Trophoblast cell (in vitro differentiated cells and primary cell): ENCODE measurements around the gene ITGB5.

Experiments
- DNase-seq, 2 donors: peaks; one replicate each; pipeline ENCODE4 v3.0.0-alpha.2; 2016
- H2AFZ ChIP-seq: 2 replicates; pipeline ENCODE4 v1.6.1; 2013; ENCODE audit warnings: low read length, moderate library complexity, mild to moderate bottlenecking; ENCODE audit not compliant: insufficient read depth, poor library complexity
- H2AK5ac ChIP-seq: 2 replicates; pipeline ENCODE4 v1.6.1; 2013; ENCODE audit warnings: mild to moderate bottlenecking, low read length
- H2BK120ac ChIP-seq: 2 replicates; pipeline ENCODE4 v1.6.1; 2013; ENCODE audit warnings: low read length, mild to moderate bottlenecking, moderate library complexity; ENCODE audit not compliant: insufficient read depth, poor library complexity
- H2BK12ac ChIP-seq: 2 replicates; pipeline ENCODE4 v1.6.1; 2013; ENCODE audit warnings: mild to moderate bottlenecking, low read length, moderate library complexity
- H2BK5ac ChIP-seq: 2 replicates; pipeline ENCODE4 v1.6.1; 2013; ENCODE audit warnings: low read length, low read depth, moderate library complexity, mild to moderate bottlenecking; ENCODE audit not compliant: poor library complexity
- H3K14ac ChIP-seq: 2 replicates; pipeline ENCODE4 v1.6.1; 2013; ENCODE audit warnings: mild to moderate bottlenecking, low read length
- H3K18ac ChIP-seq: 2 replicates; pipeline ENCODE4 v1.6.1; 2013; ENCODE audit warnings: mild to moderate bottlenecking, low read length
- H3K23ac ChIP-seq: 2 replicates; pipeline ENCODE4 v1.6.1; 2013; ENCODE audit warnings: low read length
- H3K27ac ChIP-seq: 2 replicates; pipeline ENCODE4 v1.5.1; 2013; ENCODE audit warnings: low read depth, mild to moderate bottlenecking, inconsistent platforms, low read length, moderate library complexity
- H3K27me3 ChIP-seq: 2 replicates; pipeline ENCODE4 v1.6.1; 2013; ENCODE audit warnings: inconsistent platforms, mild to moderate bottlenecking, low read length, moderate library complexity; ENCODE audit not compliant: insufficient read depth
- H3K36me3 ChIP-seq, 2 experiments: 1 replicate in 1 of 2; 2 replicates in 1 of 2; pipeline ENCODE4 v1.6.1; 2013; ENCODE audit warnings: low read length in 2 of 2, mild to moderate bottlenecking in 2 of 2, moderate library complexity in 1 of 2; ENCODE audit not compliant: insufficient read depth in 2 of 2, control insufficient read depth in 1 of 2
- H3K4ac ChIP-seq: 2 replicates; pipeline ENCODE4 v1.6.1; 2013; ENCODE audit warnings: low read depth, mild to moderate bottlenecking, low read length, moderate library complexity
- H3K4me1 ChIP-seq, 2 experiments: 1 replicate in 1 of 2; 2 replicates in 1 of 2; pipeline ENCODE4 v1.6.1; 2013; ENCODE audit warnings: low read length in 2 of 2, mild to moderate bottlenecking in 2 of 2, moderate library complexity in 1 of 2; ENCODE audit not compliant: insufficient read depth in 2 of 2, control insufficient read depth in 1 of 2
- H3K4me2 ChIP-seq: 2 replicates; pipeline ENCODE4 v1.6.1; 2013; ENCODE audit warnings: inconsistent platforms, mild to moderate bottlenecking, low read length, moderate library complexity
- H3K4me3 ChIP-seq: 2 replicates; pipeline ENCODE4 v1.5.1; 2013; ENCODE audit warnings: mild to moderate bottlenecking, low read depth, low read length, inconsistent platforms
- H3K79me1 ChIP-seq: one replicate; pipeline ENCODE4 v1.6.1; 2013; ENCODE audit warnings: low read length
- H3K79me2 ChIP-seq: 2 replicates; pipeline ENCODE4 v1.6.1; 2013; ENCODE audit warnings: low read length, mild to moderate bottlenecking; ENCODE audit not compliant: control insufficient read depth, insufficient read depth, poor library complexity
- H3K9ac ChIP-seq: 2 replicates; pipeline ENCODE4 v1.6.1; 2013; ENCODE audit warnings: mild to moderate bottlenecking, low read length
- H3K9me3 ChIP-seq: 2 replicates; pipeline ENCODE4 v1.6.1; 2013; ENCODE audit warnings: low read depth, mild to moderate bottlenecking, control low read depth, inconsistent platforms, low read length; ENCODE audit not compliant: insufficient read depth
- H4K12ac ChIP-seq: 2 replicates; pipeline ENCODE4 v1.6.1; 2013; ENCODE audit warnings: low read depth, mild to moderate bottlenecking, low read length, moderate library complexity
- H4K8ac ChIP-seq: 2 replicates; pipeline ENCODE4 v1.6.1; 2013; ENCODE audit warnings: low read depth, mild to moderate bottlenecking, low read length, moderate library complexity
- H4K91ac ChIP-seq: one replicate; pipeline ENCODE4 v1.6.1; 2013; ENCODE audit warnings: low read depth, mild to moderate bottlenecking, low read length, moderate library complexity
- WGBS: extraction: QIAGEN DNeasy Blood & Tissue Kit; methylation state at CpG from one replicate; pipeline ENCODE4 v1.1.7; 2013; ENCODE audit warnings: missing lambda C conversion rate; ENCODE audit not compliant: insufficient read length, insufficient coverage; ENCODE audit errors: extremely low coverage; 5-methylcytosine and 5-hydroxymethylcytosine counted together

ITGB5 gene

GRCh38 chr3:124821356-124821755 lies 65.8 kb downstream of the ITGB5 start:
- no peak overlapping the region for H3K27ac ChIP-seq
- H2BK5ac ChIP-seq: no peak overlapping the region
- H3K18ac ChIP-seq: no peak overlapping the region
- no peak overlapping the region for H3K23ac ChIP-seq
- no peak overlapping the region for H2BK12ac ChIP-seq
- H3K4me2 ChIP-seq: no peak overlapping the region
- H3K9me3 ChIP-seq: peaks cover 2% of the 10 kb centered on the region
- H4K91ac ChIP-seq: no peak overlapping the region
- H3K14ac ChIP-seq: no peak overlapping the region
- H3K4me1 ChIP-seq: no peaks in the 10 kb centered on the region
- H4K8ac ChIP-seq: no peak overlapping the region
- no CpG with 5 or more reads among the region's 6 CpGs for WGBS
- H3K9ac ChIP-seq: no peak overlapping the region
- DNase-seq: no peak
- H3K27me3 ChIP-seq: no peaks in the 10 kb centered on the region
- no peak overlapping the region for H3K4me3 ChIP-seq
- peaks cover 24 to 41% of the 10 kb centered on the region in 2 experiments for H3K36me3 ChIP-seq
- no peak overlapping the region for H2AK5ac ChIP-seq
- H3K79me2 ChIP-seq: peaks cover 2% of the 10 kb centered on the region
- no peak overlapping the region for H4K12ac ChIP-seq
- H2AFZ ChIP-seq: no peak overlapping the region
- H3K79me1 ChIP-seq: no peaks in the 10 kb centered on the region
- no peak overlapping the region for H2BK120ac ChIP-seq
- no peak overlapping the region for H3K4ac ChIP-seq

DNA sequence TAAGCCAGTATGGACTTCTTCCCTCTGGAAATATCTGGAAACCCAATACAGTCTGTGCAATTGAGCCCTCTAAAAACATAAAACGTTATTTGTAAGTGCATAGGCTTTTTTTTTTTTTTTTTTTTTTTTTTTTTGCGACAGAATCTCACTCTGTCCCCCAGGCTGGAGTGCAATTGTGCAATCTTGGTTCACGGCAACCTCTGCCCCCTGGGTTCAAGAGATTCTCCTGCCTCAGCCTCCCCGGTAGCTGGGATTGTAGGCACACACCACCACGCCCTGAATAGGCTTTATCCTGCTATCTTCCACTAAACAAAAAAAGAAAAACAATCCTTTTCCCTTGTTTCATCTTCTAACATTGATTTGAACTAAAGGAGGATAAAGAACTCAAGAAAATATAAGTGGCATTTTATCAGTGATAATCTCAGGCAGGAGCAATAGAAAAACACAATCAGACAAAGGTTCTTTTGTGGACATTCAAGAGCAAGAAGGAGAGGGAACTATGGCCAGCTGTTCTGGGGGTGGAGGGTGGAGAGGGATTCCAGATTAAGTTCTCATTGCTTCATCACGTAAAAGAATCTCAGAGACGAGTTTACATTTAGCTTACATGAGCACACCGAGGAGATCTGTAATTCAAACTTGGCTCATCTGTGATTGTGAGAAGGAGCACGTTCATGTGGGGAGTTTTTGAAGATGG lies 68.6 kb downstream of the ITGB5 start:
- Histone ChIP-seq H3K4me2 (no peak overlapping the region), H2AK5ac (no peak overlapping the region), H3K79me1 (no peaks in the 10 kb centered on the region), H3K4me3 (no peak overlapping the region), H3K27ac (no peak overlapping the region), H3K9me3 (peaks cover 2% of the 10 kb centered on the region), H3K9ac (no peak overlapping the region), H4K12ac (no peak overlapping the region), H3K4me1 (peaks cover 2% of the 10 kb centered on the region in 2 experiments), H3K18ac (no peak overlapping the region), H4K91ac (no peak overlapping the region), H3K79me2 (peaks cover 2% of the 10 kb centered on the region), H2BK12ac (no peak overlapping the region), H3K27me3 (no peaks in the 10 kb centered on the region), H2BK120ac (no peak overlapping the region), H2AFZ (no peak overlapping the region), H3K36me3 (peaks cover 36 to 60% of the 10 kb centered on the region in 2 experiments), H3K4ac (no peak overlapping the region), H3K23ac (no peak overlapping the region), H4K8ac (no peak overlapping the region), H3K14ac (no peak overlapping the region), H2BK5ac (no peak overlapping the region)
- no peak for DNase-seq
- WGBS: no CpG with 5 or more reads among the region's 9 CpGs

DNA sequence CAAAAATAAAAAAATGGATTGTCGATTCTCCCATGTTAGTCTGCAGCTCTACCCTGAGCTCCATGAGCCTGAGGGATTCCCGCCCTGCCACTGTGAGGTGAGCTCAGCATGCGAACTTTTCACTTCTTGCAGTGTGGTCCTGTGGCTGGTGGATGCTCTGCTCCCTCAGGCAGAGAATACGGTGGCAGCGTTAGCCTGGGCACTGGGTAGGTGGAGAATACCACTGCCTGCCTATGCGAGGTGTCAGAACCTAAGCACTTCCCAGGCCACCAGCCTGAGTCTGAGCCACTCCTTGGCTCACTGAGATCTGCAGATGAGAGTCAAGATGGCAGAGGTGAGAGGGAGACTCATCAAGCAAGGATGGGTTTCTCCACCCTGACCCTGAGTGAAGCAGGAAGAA lies 70.1 kb downstream of the ITGB5 start:
- H3K36me3 ChIP-seq: peaks cover 36 to 66% of the 10 kb centered on the region in 2 experiments
- H4K12ac ChIP-seq: no peak overlapping the region
- H3K4me1 ChIP-seq: peaks cover 12 to 15% of the 10 kb centered on the region in 2 experiments
- no peak overlapping the region for H2BK5ac ChIP-seq
- H3K4ac ChIP-seq: no peak overlapping the region
- no peak overlapping the region for H2BK120ac ChIP-seq
- H3K18ac ChIP-seq: no peak overlapping the region
- no CpG with 5 or more reads among the region's 6 CpGs for WGBS
- H3K9ac ChIP-seq: no peak overlapping the region
- H3K27ac ChIP-seq: no peak overlapping the region
- H3K79me2 ChIP-seq: no peaks in the 10 kb centered on the region
- H4K91ac ChIP-seq: no peak overlapping the region
- no peak overlapping the region for H3K14ac ChIP-seq
- no peak overlapping the region for H2AK5ac ChIP-seq
- peaks cover 2% of the 10 kb centered on the region for H3K9me3 ChIP-seq
- DNase-seq: no peak
- H4K8ac ChIP-seq: no peak overlapping the region
- no peak overlapping the region for H3K23ac ChIP-seq
- no peak overlapping the region for H2AFZ ChIP-seq
- H3K4me2 ChIP-seq: no peak overlapping the region
- peak overlapping the region; percentile 6 for H3K4me3 ChIP-seq
- H2BK12ac ChIP-seq: no peak overlapping the region
- peaks cover 2% of the 10 kb centered on the region for H3K79me1 ChIP-seq
- no peaks in the 10 kb centered on the region for H3K27me3 ChIP-seq

- H3K23ac ChIP-seq: no peak overlapping the region
- no peak overlapping the region for H2BK120ac ChIP-seq
- no peak overlapping the region for H3K4me3 ChIP-seq
- WGBS: no CpG with 5 or more reads among the region's 4 CpGs
- H3K4me2 ChIP-seq: no peak overlapping the region
- H3K9me3 ChIP-seq: peaks cover 1% of the 10 kb centered on the region
- no peak overlapping the region for H3K9ac ChIP-seq
- H3K27ac ChIP-seq: no peak overlapping the region
- no peaks in the 10 kb centered on the region for H3K27me3 ChIP-seq
- no peak overlapping the region for H2AK5ac ChIP-seq
- no peak overlapping the region for H2BK5ac ChIP-seq
- H4K12ac ChIP-seq: no peak overlapping the region
- no peak overlapping the region for H4K91ac ChIP-seq
- no peak overlapping the region for H3K4ac ChIP-seq
- no peak for DNase-seq
- peaks cover 2% of the 10 kb centered on the region for H3K79me1 ChIP-seq
- peaks cover 34 to 63% of the 10 kb centered on the region in 2 experiments for H3K36me3 ChIP-seq
- no peak overlapping the region for H3K14ac ChIP-seq
- no peak overlapping the region for H4K8ac ChIP-seq
- H3K4me1 ChIP-seq: peaks cover 15 to 17% of the 10 kb centered on the region in 2 experiments
- H2AFZ ChIP-seq: no peak overlapping the region
- no peaks in the 10 kb centered on the region for H3K79me2 ChIP-seq
- no peak overlapping the region for H3K18ac ChIP-seq
- H2BK12ac ChIP-seq: no peak overlapping the region
Observed at GRCh38 chr3:124816206-124816605, 71.0 kb downstream of the ITGB5 start.
